PC-9 (cell line): ENCODE measurements around the gene SLC35F5. TPM values are rescaled to one million over a fixed set of nuclear protein-coding genes. Genes with fewer than 3 reads are reported as not detected.
"Not testable (repeated sequence)": the region's sequence is repeated elsewhere in the genome, so short reads cannot be mapped to it uniquely, and the experiment has no call there.

Experiments used
- BruUV-seq: library from RNA; stranded (reverse); fragments of 400-500 nt; replicated peaks from 2 replicates; lab custom pipeline; 2021; lab: Mats Ljungman, UMichigan
- CTCF ChIA-PET: fragments of 300-600 bp; sonication (Branson Sonifier 250); formaldehyde crosslinking; loops from one replicate; lab custom pipeline; 2022; ENCODE audit warnings: antibody characterized with exemption; lab: Charles Lee
- POLR2A ChIA-PET: fragments of 300-600 bp; sonication (Branson Sonifier 250); formaldehyde crosslinking; loops from one replicate; lab custom pipeline; 2022; ENCODE audit warnings: antibody characterized with exemption; ENCODE audit not compliant: unreplicated experiment; lab: Charles Lee
- DNase-seq, 2 experiments: peaks; one replicate each; pipeline versions ENCODE4 v3.0.0 to v3.0.0-alpha.2; 2015 to 2022; ENCODE audit warnings: mixed read lengths in 1 of 2
- H2AFZ ChIP-seq: fragments of 200-600 bp; sonication (generic); 2 replicates; pipeline ENCODE4 v1.8.1; 2017; ENCODE audit warnings: antibody characterized with exemption
- H3F3A ChIP-seq: fragments of 200-600 bp; sonication (generic); 2 replicates; pipeline ENCODE4 v1.8.1; 2017; ENCODE audit warnings: antibody characterized with exemption, mild to moderate bottlenecking, low read depth; ENCODE audit not compliant: insufficient read depth
- H3K27ac ChIP-seq: fragments of 200-600 bp; sonication (generic); 2 replicates; pipeline ENCODE4 v1.6.1; 2016; ENCODE audit warnings: mixed run types
- H3K27me3 ChIP-seq: fragments of 200-600 bp; sonication (generic); 2 replicates; pipeline ENCODE4 v1.6.1; 2016; ENCODE audit warnings: low read depth, mixed run types; ENCODE audit not compliant: insufficient read depth
- H3K36me3 ChIP-seq: fragments of 200-600 bp; sonication (generic); 2 replicates; pipeline ENCODE4 v1.6.1; 2016; ENCODE audit warnings: low read depth, mixed run types
- H3K4me1 ChIP-seq: fragments of 200-600 bp; sonication (generic); replicated peaks from 2 replicates; pipeline ENCODE4 v1.6.1; 2016; ENCODE audit warnings: mixed run types; ENCODE audit not compliant: insufficient read depth
- H3K4me2 ChIP-seq: fragments of 200-600 bp; sonication (generic); 2 replicates; pipeline ENCODE4 v1.6.1; 2017; ENCODE audit warnings: mixed run types
- H3K4me3 ChIP-seq: fragments of 200-600 bp; sonication (generic); 2 replicates; pipeline ENCODE4 v1.6.1; 2016; ENCODE audit warnings: mixed run types
- H3K79me2 ChIP-seq: fragments of 200-600 bp; sonication (generic); 2 replicates; pipeline ENCODE4 v1.6.1; 2017; ENCODE audit warnings: low read depth, mixed run types
- H3K9me2 ChIP-seq: fragments of 200-600 bp; sonication (generic); 2 replicates; pipeline ENCODE4 v1.8.1; 2017; ENCODE audit warnings: mild to moderate bottlenecking; ENCODE audit not compliant: insufficient read depth
- H3K9me3 ChIP-seq: fragments of 200-600 bp; sonication (generic); 2 replicates; pipeline ENCODE4 v1.8.1; 2016; ENCODE audit warnings: low read depth; ENCODE audit not compliant: insufficient read depth
- H4K20me1 ChIP-seq: fragments of 200-600 bp; sonication (generic); 2 replicates; pipeline ENCODE4 v1.8.1; 2017; ENCODE audit not compliant: insufficient read depth
- CTCF ChIP-seq: fragments of 200-600 bp; sonication (generic); conservative IDR thresholded peaks from 2 replicates; pipeline ENCODE4 v1.6.1; 2017; ENCODE audit warnings: mixed run types, antibody characterized with exemption, mild to moderate bottlenecking, moderate library complexity
- EZH2 ChIP-seq: fragments of 200-600 bp; sonication (generic); IDR thresholded peaks from 2 replicates; pipeline ENCODE4 v1.8.0; 2017; ENCODE audit warnings: antibody characterized with exemption, low read depth
- intact Hi-C: fragments of 100-400 bp; cut with micrococcal nuclease; formaldehyde crosslinking; loops from one replicate; pipeline ENCODE4 v1.10.0; 2022; ENCODE audit not compliant: unreplicated experiment
- total RNA-seq: library from RNA; stranded (reverse); gene quantifications from 2 replicates; pipeline ENCODE4 v1.2.3, GENCODE V29; 2021

The SLC35F5 gene
- total RNA-seq, 1 experiment from 2014 or later: 43.5 TPM

GRCh38 chr2:113697516-113697915, 58.9 kb downstream of the SLC35F5 start:
- Histone ChIP-seq H3K9me3 (no peaks in the 10 kb centered on the region), H3K9me2 (no peaks in the 10 kb centered on the region), H2AFZ (no peak overlapping the region), H3K4me3 (no peak overlapping the region), H3K4me1 (no peaks in the 10 kb centered on the region), H4K20me1 (no peaks in the 10 kb centered on the region), H3F3A (no peaks in the 10 kb centered on the region), H3K79me2 (no peaks in the 10 kb centered on the region), H3K4me2 (no peak overlapping the region), H3K27ac (no peak overlapping the region), H3K27me3 (no peaks in the 10 kb centered on the region), H3K36me3 (no peaks in the 10 kb centered on the region)
- DNase-seq: no peak
- no peak for TF ChIP-seq CTCF
- no peak for TF ChIP-seq EZH2
- POLR2A ChIA-PET: no interaction called here
- intact Hi-C loops: no loop called here
- BruUV-seq: no TSS peak
- CTCF ChIA-PET: no interaction called here

- Histone ChIP-seq H3K4me1 (no peaks in the 10 kb centered on the region), H3K9me2 (no peaks in the 10 kb centered on the region; the same call in 1 of the 2 replicates), H3K79me2 (no peaks in the 10 kb centered on the region), H3K9me3 (no peaks in the 10 kb centered on the region), H3K4me2 (no peak overlapping the region), H3K36me3 (no peaks in the 10 kb centered on the region), H3K4me3 (no peak overlapping the region), H3K27me3 (no peaks in the 10 kb centered on the region), H2AFZ (no peak overlapping the region), H3F3A (no peaks in the 10 kb centered on the region), H4K20me1 (no peaks in the 10 kb centered on the region), H3K27ac (no peak overlapping the region)
- ChIA-PET CTCF (no interaction called here), POLR2A (no interaction called here)
- intact Hi-C loops: no loop called here
- no TSS peak for BruUV-seq
- no peak for TF ChIP-seq EZH2
- TF ChIP-seq CTCF: no peak
- DNase-seq: no peak
These were observed 62.0 kb downstream of the SLC35F5 start for GRCh38 chr2:113694438-113694837.

- H3K36me3 ChIP-seq: no peaks in the 10 kb centered on the region
- H2AFZ ChIP-seq: no peak overlapping the region
- no peak overlapping the region for H3K4me3 ChIP-seq
- no peaks in the 10 kb centered on the region for H3F3A ChIP-seq
- TF ChIP-seq EZH2 (no peak), CTCF (no peak)
- H3K4me1 ChIP-seq: no peaks in the 10 kb centered on the region
- H3K27me3 ChIP-seq: no peaks in the 10 kb centered on the region
- H3K4me2 ChIP-seq: no peak overlapping the region
- no peaks in the 10 kb centered on the region; the same call in 1 of the 2 replicates for H3K9me2 ChIP-seq
- POLR2A ChIA-PET: interaction anchor here (1.0 kb wide), 1 partner anchor 178 kb away, joined by 4 read pairs; no protein-coding TSS in a partner anchor
- no peaks in the 10 kb centered on the region for H3K9me3 ChIP-seq
- CTCF ChIA-PET: no interaction called here
- intact Hi-C loops: no loop called here
- no peaks in the 10 kb centered on the region for H3K79me2 ChIP-seq
- no peak for DNase-seq
- BruUV-seq: no TSS peak
- H4K20me1 ChIP-seq: no peaks in the 10 kb centered on the region
- H3K27ac ChIP-seq: no peak overlapping the region
These were observed 63.6 kb downstream of the SLC35F5 start for GRCh38 chr2:113692698-113693428.

GRCh38 chr2:113690871-113691270, 65.6 kb downstream of the SLC35F5 start:
- POLR2A ChIA-PET: interaction anchor here (0.7 kb wide), 1 partner anchor 259 kb away, joined by 5 read pairs; no protein-coding TSS in a partner anchor
- H3K79me2 ChIP-seq, H2AFZ ChIP-seq, H3K9me2 ChIP-seq, H3K4me1 ChIP-seq, H3K27me3 ChIP-seq, H3K4me2 ChIP-seq, H4K20me1 ChIP-seq, H3K36me3 ChIP-seq, H3K9me3 ChIP-seq, H3K4me3 ChIP-seq, CTCF ChIA-PET, H3K27ac ChIP-seq, BruUV-seq, DNase-seq, intact Hi-C loops, H3F3A ChIP-seq: not testable (repeated sequence)
